Epidermal melanocyte (primary cell): ENCODE data around the gene GPAM.
"Not testable (repeated sequence)": the region's sequence is repeated elsewhere in the genome, so short reads cannot be mapped to it uniquely, and the experiment has no call there.

ENCODE experiments used
- DNase-seq: peaks from one replicate; pipeline ENCODE4 v3.0.0; 2011; ENCODE audit warnings: low spot score; ENCODE audit not compliant: insufficient read length

The GPAM gene

DNA sequence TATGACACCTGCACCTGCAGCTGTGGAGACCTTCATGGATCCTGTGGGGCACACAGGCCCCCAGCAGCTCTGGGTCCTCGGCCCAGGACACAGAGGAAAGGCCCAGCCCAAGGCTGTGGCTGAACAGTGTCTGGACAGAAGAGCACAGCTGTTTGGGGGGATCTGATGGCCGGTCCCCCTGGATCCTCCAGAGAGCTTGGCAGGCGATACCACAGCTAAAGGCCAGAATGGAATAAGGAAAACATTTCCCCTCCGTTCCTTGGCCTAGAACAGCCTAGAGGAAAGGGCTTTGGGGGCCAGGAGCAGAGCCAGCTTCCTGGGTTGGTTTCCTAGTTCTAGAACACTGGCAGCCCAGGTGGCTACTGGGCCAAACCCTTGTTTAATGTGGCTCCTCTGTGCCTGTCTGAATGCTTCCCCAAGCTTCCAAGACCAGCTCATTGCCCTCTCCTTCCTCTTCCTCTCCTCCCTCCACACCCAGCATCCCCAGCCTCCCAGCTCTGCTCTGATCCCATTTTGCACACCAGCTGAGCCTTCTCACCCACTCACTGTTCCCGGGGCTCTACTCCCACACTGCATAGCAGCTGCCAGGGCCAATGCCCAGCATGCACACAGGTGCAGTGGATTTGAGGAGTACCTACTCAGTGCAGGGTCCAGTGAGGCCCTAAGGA, 46.9 kb downstream of the GPAM start:
- DNase-seq, result no peak

DNA sequence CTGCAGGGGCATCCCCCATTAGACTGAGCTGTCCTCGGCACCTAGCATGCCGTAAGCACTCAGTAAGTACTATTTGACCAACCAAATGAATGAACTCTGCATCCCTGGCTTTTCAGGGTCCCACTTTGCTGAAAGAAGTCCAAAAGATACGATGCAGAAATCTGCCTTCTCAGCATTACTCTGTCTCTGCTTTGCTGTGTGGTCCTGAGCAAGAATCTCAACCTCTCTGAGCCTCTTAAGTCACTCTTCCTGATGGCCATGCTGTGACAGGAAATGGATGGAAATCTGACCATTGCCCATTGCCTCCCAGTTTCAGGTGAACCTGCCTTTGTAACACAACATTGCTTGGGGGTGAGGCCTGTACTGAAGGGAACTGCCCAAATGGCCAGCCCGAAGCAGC, 48.0 kb downstream of the GPAM start:
- no peak for DNase-seq

DNA sequence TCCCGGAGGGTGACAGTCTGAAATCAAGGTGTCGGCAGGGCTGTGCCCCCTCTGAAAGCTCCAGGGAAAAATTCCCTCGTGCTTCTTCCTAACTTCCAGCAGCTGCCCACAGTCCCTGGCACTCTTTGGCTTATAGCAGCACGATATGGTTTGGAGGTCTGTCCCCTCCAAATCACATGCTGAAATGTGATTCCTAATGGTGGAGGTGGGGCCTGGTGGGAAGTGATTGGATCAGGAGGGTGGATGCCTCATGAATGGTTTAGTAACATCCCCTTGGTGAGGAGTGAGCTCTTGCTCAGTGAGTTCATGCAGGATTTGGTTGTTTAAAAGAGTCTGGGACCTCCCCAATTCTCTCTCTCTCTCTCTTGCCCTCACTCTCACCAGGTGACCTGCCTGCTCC, 51.1 kb downstream of the GPAM start:
- DNase-seq, result no peak

DNA sequence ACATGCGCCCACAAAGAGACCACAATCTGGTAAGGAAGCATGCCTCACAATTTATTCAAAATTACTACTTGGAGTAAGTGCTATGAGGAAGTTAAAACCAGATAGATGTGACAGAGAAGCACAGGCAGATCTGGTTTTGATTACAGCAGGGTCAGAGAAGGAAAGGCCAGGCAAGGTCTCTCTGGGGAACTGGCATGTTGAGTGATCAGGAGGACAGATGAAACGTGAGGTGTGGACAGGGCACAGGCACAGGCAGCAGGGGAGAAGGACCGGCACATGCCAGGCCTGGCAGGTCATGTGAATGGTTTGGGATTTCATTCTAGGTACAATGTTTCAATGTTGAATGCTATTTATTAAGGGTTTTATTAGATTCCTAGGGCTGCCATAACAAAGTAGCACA, 51.6 kb downstream of the GPAM start:
- DNase-seq, result no peak

DNA sequence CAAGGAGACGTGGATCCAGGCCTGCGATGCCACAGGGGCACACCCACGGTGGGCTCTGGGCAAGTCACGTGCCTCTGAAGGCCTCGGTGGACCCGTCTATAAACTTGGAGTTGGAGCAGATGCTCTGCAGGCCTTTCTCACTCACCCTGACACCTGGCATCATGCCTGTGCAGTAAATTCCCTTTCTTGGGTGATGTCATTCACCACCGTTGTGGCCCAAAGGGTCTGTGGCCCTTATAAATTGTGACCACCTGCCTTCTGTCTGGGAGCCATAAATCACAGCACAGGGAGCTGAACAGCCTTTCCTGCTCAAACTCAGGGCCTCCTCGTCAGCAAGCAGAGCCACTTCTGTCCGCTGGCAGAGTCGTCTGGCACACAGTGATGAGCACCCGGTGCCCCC, 52.2 kb downstream of the GPAM start:
- no peak for DNase-seq

DNA sequence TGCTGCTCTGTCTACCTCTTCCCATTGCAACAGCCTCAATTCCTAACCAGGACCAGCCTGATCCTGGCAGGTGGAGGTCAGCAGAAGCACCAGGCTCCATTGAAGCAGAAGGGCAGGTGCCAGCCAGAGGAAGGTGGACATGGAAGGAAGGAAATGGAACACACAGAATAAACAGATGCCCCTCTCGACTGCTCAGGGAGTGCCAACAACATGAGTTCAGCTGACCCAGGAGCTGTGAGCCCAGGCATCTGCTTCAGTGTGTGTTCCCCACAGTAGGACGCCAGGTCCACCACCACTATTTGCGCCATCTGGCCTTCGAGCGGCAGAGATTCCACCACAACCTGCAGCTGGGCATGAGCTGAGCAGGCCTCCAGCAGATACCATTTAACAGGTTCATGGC, 56.7 kb downstream of the GPAM start:
- DNase-seq, result no peak

DNA sequence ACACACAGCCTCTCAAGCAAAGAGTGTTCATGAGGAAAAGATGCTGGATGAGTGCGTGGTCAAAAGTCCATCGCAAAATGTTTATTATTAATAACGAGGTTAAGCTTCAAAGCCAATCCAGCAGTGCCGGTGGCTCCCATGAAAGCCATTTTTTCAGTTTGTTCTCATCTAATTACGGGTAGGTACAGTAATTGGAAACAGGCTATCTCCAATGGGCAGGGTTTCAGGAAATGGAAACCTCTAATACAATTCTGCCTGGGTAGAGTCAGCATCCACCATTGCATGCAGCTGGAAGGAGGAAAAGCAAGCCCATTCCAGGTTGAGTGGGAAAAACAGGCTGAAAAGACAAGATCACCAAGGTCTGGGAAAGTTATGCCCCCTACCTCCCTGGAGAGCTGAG, 57.4 kb downstream of the GPAM start:
- DNase-seq, result no peak

DNA sequence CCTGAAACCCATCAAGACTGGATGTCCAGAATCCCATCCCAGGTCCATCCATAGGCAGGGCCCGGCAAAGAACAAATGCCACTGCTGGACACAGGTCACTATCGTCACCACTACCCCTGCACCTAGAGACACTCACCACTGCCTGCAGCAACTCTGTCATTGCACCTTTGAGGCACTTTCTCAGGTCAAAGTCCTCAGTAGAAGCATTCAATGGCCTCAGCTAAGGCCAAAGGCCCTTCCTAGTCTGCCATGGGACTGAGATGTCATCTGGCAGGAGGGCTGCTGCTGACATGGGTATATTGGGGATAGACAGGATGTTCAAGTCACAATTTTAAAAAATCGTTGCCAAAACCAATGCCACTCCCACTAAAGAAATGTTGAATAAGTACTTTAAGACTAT, 58.7 kb downstream of the GPAM start:
- DNase-seq, result no peak

DNA sequence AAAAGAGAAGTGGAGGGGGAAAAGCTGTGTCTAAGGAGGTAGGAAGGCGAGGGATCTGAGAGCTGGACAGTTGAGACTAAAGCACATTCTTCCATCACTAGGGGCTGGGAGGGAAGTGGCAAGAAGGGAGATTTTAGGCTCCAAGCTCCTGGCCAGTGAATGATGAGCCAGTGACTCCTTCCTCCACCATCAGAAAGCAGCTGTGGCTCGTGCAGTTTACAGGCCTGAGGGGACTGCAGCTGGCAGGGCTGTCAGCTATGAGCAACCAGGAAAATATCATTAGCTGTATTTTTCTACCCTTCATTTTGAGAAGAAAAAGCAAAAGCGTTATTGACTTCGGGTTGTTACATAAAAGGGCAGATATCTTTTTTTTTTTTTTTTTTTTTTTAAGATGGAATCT, 60.7 kb downstream of the GPAM start:
- no peak for DNase-seq

DNA sequence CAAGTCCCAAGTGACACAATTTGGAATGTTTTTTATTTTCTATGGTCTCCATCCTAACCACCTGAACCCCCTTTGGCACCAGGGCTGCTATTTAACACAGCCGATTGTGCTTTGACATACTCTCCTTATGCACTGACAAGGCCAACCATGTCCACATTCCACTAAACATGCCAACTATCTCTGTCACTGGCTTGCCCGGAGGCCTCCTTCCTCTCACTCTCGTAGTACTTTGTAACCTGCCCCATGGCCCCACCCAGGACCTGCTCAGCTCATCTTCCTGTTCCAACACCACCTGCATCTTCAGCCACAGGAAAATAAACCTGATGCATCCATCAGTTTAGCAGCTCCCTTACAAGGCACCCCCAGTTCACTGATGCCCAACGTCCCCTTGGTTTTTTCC, 63.1 kb downstream of the GPAM start:
- no peak for DNase-seq

DNA sequence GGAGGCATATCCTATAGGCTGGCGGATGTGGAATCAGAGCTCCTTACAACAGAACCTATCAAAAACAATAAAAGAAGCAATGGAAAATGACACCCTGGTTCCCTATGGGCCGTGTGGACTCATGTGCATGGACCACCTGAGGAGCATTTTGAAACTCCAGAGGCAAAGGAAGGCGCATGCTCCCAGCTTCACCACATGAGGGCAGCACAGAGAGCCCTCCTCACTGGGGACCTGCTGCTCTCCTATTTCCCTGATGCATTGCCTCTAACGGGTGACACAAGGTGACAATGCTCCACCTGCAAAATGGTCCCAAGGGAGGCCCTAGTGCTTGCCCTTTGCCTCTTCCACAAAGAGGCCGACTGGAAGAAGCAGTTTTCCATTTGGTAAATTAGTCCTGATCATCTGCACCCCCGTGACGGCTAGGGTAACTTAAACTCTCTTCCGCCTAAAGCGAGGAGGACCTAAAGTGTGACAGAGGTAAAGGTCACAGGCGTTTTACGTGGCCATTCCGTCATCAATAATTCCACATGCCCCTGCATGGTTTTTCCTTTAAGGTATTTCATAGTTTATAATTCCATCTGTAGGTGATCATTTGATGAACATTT, 67.7 kb downstream of the GPAM start:
- no peak for DNase-seq

DNA sequence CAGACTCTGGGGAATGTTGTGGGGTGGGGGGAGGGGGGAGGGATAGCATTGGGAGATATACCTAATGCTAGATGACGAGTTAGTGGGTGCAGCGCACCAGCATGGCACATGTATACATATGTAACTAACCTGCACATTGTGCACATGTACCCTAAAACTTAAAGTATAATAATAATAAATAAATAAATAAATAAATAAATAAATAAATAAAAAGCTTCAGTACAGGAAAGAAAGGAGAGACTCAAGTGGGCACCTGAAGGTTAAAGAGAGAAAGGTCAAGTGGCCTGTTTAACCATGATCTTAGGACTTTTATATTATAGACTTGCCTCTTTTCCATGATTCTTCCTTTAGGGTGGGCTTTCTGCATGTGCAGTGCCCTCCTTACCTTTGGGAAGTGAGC, 73.8 kb downstream of the GPAM start:
- DNase-seq, result not testable (repeated sequence)
